ENCODE measurements around the gene MBL2.

The MBL2 gene

DNA sequence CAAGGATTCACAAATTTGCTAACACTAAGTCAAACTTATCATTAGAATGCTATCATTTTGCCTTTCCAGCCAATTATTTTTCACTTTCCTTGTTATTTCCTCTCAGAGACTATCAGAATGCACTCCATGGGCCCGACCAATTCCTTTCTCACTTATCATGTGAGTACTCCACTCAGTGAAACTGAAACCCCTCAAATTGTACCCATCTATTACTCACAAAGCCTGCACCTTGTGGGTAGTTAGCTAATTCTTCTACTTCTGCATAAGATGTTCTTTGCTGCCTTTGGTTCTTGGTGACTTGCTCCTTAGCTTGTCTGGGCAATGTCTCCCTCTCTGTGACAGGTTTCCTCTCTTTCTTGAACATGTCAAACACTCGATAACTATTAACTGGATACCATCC lies 35.2 kb upstream of the MBL2 start:
- Mint-ChIP-seq H3K36me3 (ENCODE audit: low read depth) (no peaks in the 10 kb centered on the region), H3K27me3 (ENCODE audit: low read depth) (no peaks in the 10 kb centered on the region), H3K9me3 (no peaks in the 10 kb centered on the region), H3K4me1 (no peaks in the 10 kb centered on the region), H3K4me3 (no peak overlapping the region), H3K27ac (no peak overlapping the region)
- TF ChIP-seq CTCF (IDR thresholded peaks at IDR 0.05; ENCODE audit: unreplicated experiment in 3 of 3): no peak

- H3K4me3 Mint-ChIP-seq: no peak overlapping the region
- TF ChIP-seq CTCF (IDR thresholded peaks at IDR 0.05; ENCODE audit: unreplicated experiment in 3 of 3): no peak
- H3K9me3 Mint-ChIP-seq: peaks cover 2% of the 10 kb centered on the region
- H3K27me3 Mint-ChIP-seq (ENCODE audit: low read depth): no peaks in the 10 kb centered on the region
- H3K4me1 Mint-ChIP-seq: no peaks in the 10 kb centered on the region
- H3K27ac Mint-ChIP-seq: no peak overlapping the region
- H3K36me3 Mint-ChIP-seq (ENCODE audit: low read depth): no peaks in the 10 kb centered on the region
Observed at GRCh38 chr10:52805414-52806285, 33.1 kb upstream of the MBL2 start.

DNA sequence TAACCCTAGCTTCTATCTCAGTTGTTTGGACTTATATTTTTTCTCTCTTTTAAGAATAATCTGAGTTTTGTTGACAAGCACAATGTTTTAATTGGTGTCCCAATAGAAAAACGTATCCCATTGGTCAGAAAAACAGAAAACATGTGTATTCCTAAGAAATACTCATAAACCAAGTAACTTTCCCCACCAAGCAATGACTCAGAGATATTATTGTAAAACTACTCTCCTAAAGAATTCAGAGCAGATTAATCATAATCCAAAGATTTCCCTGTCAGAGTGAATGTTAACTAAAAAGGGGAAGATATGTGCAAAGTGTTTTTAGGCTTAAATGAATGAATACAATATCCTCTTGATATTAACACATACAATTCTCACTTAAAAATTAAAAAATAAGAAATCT lies 29.4 kb upstream of the MBL2 start:
- Mint-ChIP-seq H3K36me3 (ENCODE audit: low read depth) (no peaks in the 10 kb centered on the region), H3K27ac (no peak overlapping the region), H3K4me1 (no peaks in the 10 kb centered on the region), H3K27me3 (ENCODE audit: low read depth) (no peaks in the 10 kb centered on the region), H3K4me3 (no peak overlapping the region), H3K9me3 (peaks cover 11% of the 10 kb centered on the region)
- TF ChIP-seq CTCF (IDR thresholded peaks at IDR 0.05; ENCODE audit: unreplicated experiment in 3 of 3): no peak

GRCh38 chr10:52786098-52786497 lies 13.5 kb upstream of the MBL2 start:
- Mint-ChIP-seq H3K4me1 (no peaks in the 10 kb centered on the region), H3K27me3 (ENCODE audit: low read depth) (peaks cover 6% of the 10 kb centered on the region)

DNA sequence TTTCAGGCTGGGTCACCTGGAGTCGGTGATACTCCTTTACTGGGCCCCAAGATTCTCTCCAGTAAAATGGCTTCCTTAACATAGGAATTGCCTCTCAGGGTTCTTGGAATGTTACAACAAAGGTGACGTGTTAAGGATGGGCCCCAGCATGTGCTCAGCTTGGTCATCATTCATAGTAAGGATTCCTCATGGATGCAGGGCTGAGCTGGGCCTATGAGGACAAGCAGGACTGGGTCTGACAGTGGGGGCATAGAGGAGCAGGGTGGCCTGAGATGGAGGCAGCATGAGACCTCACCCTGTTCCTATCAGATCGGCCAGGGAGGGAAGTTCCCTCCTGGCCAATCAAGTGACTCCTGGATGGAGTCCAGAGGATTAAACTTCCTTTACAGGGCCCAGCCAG lies 12.8 kb upstream of the MBL2 start:
- no peak overlapping the region for H3K27ac Mint-ChIP-seq
- no peaks in the 10 kb centered on the region for H3K4me1 Mint-ChIP-seq
- H3K27me3 Mint-ChIP-seq (ENCODE audit: low read depth): peaks cover 6% of the 10 kb centered on the region
- H3K9me3 Mint-ChIP-seq: no peaks in the 10 kb centered on the region
- H3K4me3 Mint-ChIP-seq: no peak overlapping the region
- no peak for TF ChIP-seq CTCF (IDR thresholded peaks at IDR 0.05; ENCODE audit: unreplicated experiment in 3 of 3)
- H3K36me3 Mint-ChIP-seq (ENCODE audit: low read depth): no peaks in the 10 kb centered on the region

More at GRCh38 chr10:52786098-52786497, 13.5 kb upstream of the MBL2 start:
- TF ChIP-seq CTCF (IDR thresholded peaks at IDR 0.05; ENCODE audit: unreplicated experiment in 3 of 3): no peak
- Mint-ChIP-seq H3K27ac (no peak overlapping the region), H3K36me3 (ENCODE audit: low read depth) (no peaks in the 10 kb centered on the region), H3K4me3 (no peak overlapping the region), H3K9me3 (no peaks in the 10 kb centered on the region)

GRCh38 chr10:52783726-52784125 lies 11.1 kb upstream of the MBL2 start:
- no peaks in the 10 kb centered on the region for H3K4me1 Mint-ChIP-seq
- H3K9me3 Mint-ChIP-seq: no peaks in the 10 kb centered on the region
- H3K36me3 Mint-ChIP-seq (ENCODE audit: low read depth): no peaks in the 10 kb centered on the region
- H3K4me3 Mint-ChIP-seq: no peak overlapping the region
- TF ChIP-seq CTCF (IDR thresholded peaks at IDR 0.05; ENCODE audit: unreplicated experiment in 3 of 3): no peak
- peaks cover 6% of the 10 kb centered on the region for H3K27me3 Mint-ChIP-seq (ENCODE audit: low read depth)
- H3K27ac Mint-ChIP-seq: no peak overlapping the region
